ENCODE data around the gene MZF1. TPM values are rescaled to one million over a fixed set of nuclear protein-coding genes. Genes with fewer than 3 reads are reported as not detected.

MZF1 gene
- polyA plus RNA-seq, 1 donor = 39.0 TPM

- Histone ChIP-seq H3K27ac (ENCODE audit: low read length) (no peak overlapping the region), H3K27me3 (ENCODE audit: control insufficient read depth, insufficient read depth, low read length) (peaks cover 27% of the 10 kb centered on the region), H3K4me3 (ENCODE audit: low read length) (peak overlapping the region; percentile 37), H3K36me3 (ENCODE audit: control insufficient read depth, insufficient read depth, low read length) (peaks cover 11% of the 10 kb centered on the region), H3K4me1 (ENCODE audit: control insufficient read depth, insufficient read depth, low read length) (peaks cover 28% of the 10 kb centered on the region), H3K9me3 (ENCODE audit: control insufficient read depth, low read depth, low read length) (peaks cover 2% of the 10 kb centered on the region)
- DNase-seq = no peak
- WGBS (ENCODE audit: insufficient coverage, low lambda C conversion rate) = no CpG with 5 or more reads among the region's 16 CpGs
Measured at GRCh38 chr19:58561373-58562121, 11.6 kb downstream of the MZF1 start.

- peaks cover 14% of the 10 kb centered on the region for H3K36me3 ChIP-seq (ENCODE audit: control insufficient read depth, insufficient read depth, low read length)
- H3K27ac ChIP-seq (ENCODE audit: low read length) = no peak overlapping the region
- no peak for DNase-seq
- peaks cover 35% of the 10 kb centered on the region for H3K4me1 ChIP-seq (ENCODE audit: control insufficient read depth, insufficient read depth, low read length)
- H3K9me3 ChIP-seq (ENCODE audit: control insufficient read depth, low read depth, low read length) = peaks cover 2% of the 10 kb centered on the region
- no peak overlapping the region for H3K4me3 ChIP-seq (ENCODE audit: low read length)
- H3K27me3 ChIP-seq (ENCODE audit: control insufficient read depth, insufficient read depth, low read length) = peaks cover 27% of the 10 kb centered on the region
Measured at GRCh38 chr19:58560921-58561320, 12.2 kb downstream of the MZF1 start.

GRCh38 chr19:58560007-58560887, 12.9 kb downstream of the MZF1 start:
- Histone ChIP-seq H3K27ac (ENCODE audit: low read length) (peak overlapping the region; percentile 94), H3K4me1 (ENCODE audit: control insufficient read depth, insufficient read depth, low read length) (peaks cover 41% of the 10 kb centered on the region), H3K4me3 (ENCODE audit: low read length) (peak overlapping the region; percentile 70), H3K27me3 (ENCODE audit: control insufficient read depth, insufficient read depth, low read length) (peaks cover 27% of the 10 kb centered on the region), H3K9me3 (ENCODE audit: control insufficient read depth, low read depth, low read length) (peaks cover 2% of the 10 kb centered on the region), H3K36me3 (ENCODE audit: control insufficient read depth, insufficient read depth, low read length) (peaks cover 18% of the 10 kb centered on the region)
- WGBS (ENCODE audit: insufficient coverage, low lambda C conversion rate) = no CpG with 5 or more reads among the region's 8 CpGs
- DNase-seq = no peak

- Histone ChIP-seq H3K4me3 (ENCODE audit: low read length) (peak overlapping the region; percentile 70), H3K4me1 (ENCODE audit: control insufficient read depth, insufficient read depth, low read length) (peaks cover 42% of the 10 kb centered on the region), H3K27me3 (ENCODE audit: control insufficient read depth, insufficient read depth, low read length) (peaks cover 27% of the 10 kb centered on the region), H3K36me3 (ENCODE audit: control insufficient read depth, insufficient read depth, low read length) (peaks cover 18% of the 10 kb centered on the region), H3K9me3 (ENCODE audit: control insufficient read depth, low read depth, low read length) (peaks cover 2% of the 10 kb centered on the region), H3K27ac (ENCODE audit: low read length) (peak overlapping the region; percentile 94)
- WGBS (ENCODE audit: insufficient coverage, low lambda C conversion rate) = no CpG with 5 or more reads among the region's 33 CpGs
- DNase-seq = peak; percentile 89 to 93
Measured at GRCh38 chr19:58559275-58560006, 13.7 kb downstream of the MZF1 start.

- no CpG with 5 or more reads among the region's 76 CpGs for WGBS (ENCODE audit: insufficient coverage, low lambda C conversion rate)
- peak; percentile 99 for DNase-seq
- peaks cover 2% of the 10 kb centered on the region for H3K9me3 ChIP-seq (ENCODE audit: control insufficient read depth, low read depth, low read length)
- H3K4me1 ChIP-seq (ENCODE audit: control insufficient read depth, insufficient read depth, low read length) = peaks cover 47% of the 10 kb centered on the region
- H3K27ac ChIP-seq (ENCODE audit: low read length) = peak overlapping the region; percentile 94
- peaks cover 19% of the 10 kb centered on the region for H3K36me3 ChIP-seq (ENCODE audit: control insufficient read depth, insufficient read depth, low read length)
- peak overlapping the region; percentile 70 for H3K4me3 ChIP-seq (ENCODE audit: low read length)
- H3K27me3 ChIP-seq (ENCODE audit: control insufficient read depth, insufficient read depth, low read length) = peaks cover 24% of the 10 kb centered on the region
Measured at GRCh38 chr19:58558623-58559274, 14.4 kb downstream of the MZF1 start.

- no CpG with 5 or more reads among the region's 62 CpGs for WGBS (ENCODE audit: insufficient coverage, low lambda C conversion rate)
- peaks cover 51% of the 10 kb centered on the region for H3K4me1 ChIP-seq (ENCODE audit: control insufficient read depth, insufficient read depth, low read length)
- DNase-seq = no peak
Measured at GRCh38 chr19:58558066-58558622, 15.0 kb downstream of the MZF1 start, which contains the start of gene UBE2M. TSS of gene UBE2M (minus strand) at chr19:58558611. CDS start at chr19:58558381, 230 bp downstream.

GRCh38 chr19:58557221-58558065, 15.7 kb downstream of the MZF1 start:
- H3K27ac ChIP-seq (ENCODE audit: low read length) = peak overlapping the region; percentile 90
- peaks cover 14% of the 10 kb centered on the region for H3K27me3 ChIP-seq (ENCODE audit: control insufficient read depth, insufficient read depth, low read length)
- H3K4me1 ChIP-seq (ENCODE audit: control insufficient read depth, insufficient read depth, low read length) = peaks cover 49% of the 10 kb centered on the region
- no peak for DNase-seq
- 0% methylated on average over 1 of the region's 12 CpGs for WGBS (ENCODE audit: insufficient coverage, low lambda C conversion rate)
- peak overlapping the region; percentile 93 for H3K4me3 ChIP-seq (ENCODE audit: low read length)
- H3K36me3 ChIP-seq (ENCODE audit: control insufficient read depth, insufficient read depth, low read length) = peaks cover 30% of the 10 kb centered on the region
- peaks cover 2% of the 10 kb centered on the region for H3K9me3 ChIP-seq (ENCODE audit: control insufficient read depth, low read depth, low read length)

More at GRCh38 chr19:58558066-58558622, 15.0 kb downstream of the MZF1 start, which contains the start of gene UBE2M:
- peaks cover 25% of the 10 kb centered on the region for H3K36me3 ChIP-seq (ENCODE audit: control insufficient read depth, insufficient read depth, low read length)
- peak within 1 kb of the TSS; percentile 93 for H3K4me3 ChIP-seq (ENCODE audit: low read length)
- H3K27ac ChIP-seq (ENCODE audit: low read length) = peak within 1 kb of the TSS; percentile 94
- peaks cover 18% of the 10 kb centered on the region for H3K27me3 ChIP-seq (ENCODE audit: control insufficient read depth, insufficient read depth, low read length)
- H3K9me3 ChIP-seq (ENCODE audit: control insufficient read depth, low read depth, low read length) = peaks cover 2% of the 10 kb centered on the region

GRCh38 chr19:58556622-58557220, 16.4 kb downstream of the MZF1 start:
- WGBS (ENCODE audit: insufficient coverage, low lambda C conversion rate) = no CpG with 5 or more reads among the region's 10 CpGs
- DNase-seq = no peak
- H3K4me1 ChIP-seq (ENCODE audit: control insufficient read depth, insufficient read depth, low read length) = peaks cover 43% of the 10 kb centered on the region
- no peaks in the 10 kb centered on the region for H3K9me3 ChIP-seq (ENCODE audit: control insufficient read depth, low read depth, low read length)
- H3K4me3 ChIP-seq (ENCODE audit: low read length) = peak overlapping the region; percentile 93
- H3K36me3 ChIP-seq (ENCODE audit: control insufficient read depth, insufficient read depth, low read length) = peaks cover 38% of the 10 kb centered on the region
- H3K27me3 ChIP-seq (ENCODE audit: control insufficient read depth, insufficient read depth, low read length) = peaks cover 8% of the 10 kb centered on the region
- peak overlapping the region; percentile 90 for H3K27ac ChIP-seq (ENCODE audit: low read length)
